OCI-LY1 (cell line): ENCODE data around the gene GLDC.

Experiments
- H2AFZ ChIP-seq: fragments of 200-600 bp; sonication (generic), shearing (Covaris generic); 2 replicates; pipeline ENCODE4 v1.6.0; 2014; ENCODE audit warnings: antibody characterized with exemption, mild to moderate bottlenecking, low read length
- H3F3A ChIP-seq: fragments of 200-600 bp; sonication (generic), shearing (Covaris generic); 2 replicates; pipeline ENCODE4 v1.6.0; 2014; ENCODE audit warnings: mild to moderate bottlenecking, antibody characterized with exemption, low read length, moderate library complexity; ENCODE audit not compliant: insufficient read depth
- H3K27ac ChIP-seq: fragments of 200-600 bp; sonication (generic); 2 replicates; pipeline ENCODE4 v1.5.1; 2014; ENCODE audit warnings: low read length, mixed run types, mild to moderate bottlenecking, low read depth; ENCODE audit not compliant: poor library complexity, severe bottlenecking
- H3K27me3 ChIP-seq: fragments of 200-600 bp; sonication (generic); 2 replicates; pipeline ENCODE4 v1.6.0; 2014; ENCODE audit warnings: antibody characterized with exemption, mild to moderate bottlenecking, low read length, moderate library complexity; ENCODE audit not compliant: insufficient read depth
- H3K36me3 ChIP-seq: fragments of 200-600 bp; sonication (generic); 2 replicates; pipeline ENCODE4 v1.6.1; 2014; ENCODE audit warnings: mild to moderate bottlenecking, antibody characterized with exemption, low read length, moderate library complexity, mixed read lengths; ENCODE audit not compliant: insufficient read depth
- H3K4me1 ChIP-seq: fragments of 200-600 bp; sonication (generic); 2 replicates; pipeline ENCODE4 v1.5.1; 2014; ENCODE audit warnings: mild to moderate bottlenecking, low read length, moderate library complexity; ENCODE audit not compliant: insufficient read depth, severe bottlenecking
- H3K4me2 ChIP-seq: fragments of 200-600 bp; sonication (generic), shearing (Covaris generic); 2 replicates; pipeline ENCODE4 v1.6.1; 2014; ENCODE audit warnings: low read length
- H3K4me3 ChIP-seq: fragments of 200-600 bp; sonication (generic); 2 replicates; pipeline ENCODE4 v1.5.1; 2014; ENCODE audit warnings: low read length, low read depth, mild to moderate bottlenecking, mixed read lengths; ENCODE audit not compliant: poor library complexity, severe bottlenecking
- H3K79me2 ChIP-seq: fragments of 200-600 bp; shearing (Covaris generic); 2 replicates; pipeline ENCODE4 v1.6.1; 2016; ENCODE audit warnings: mixed run types, low read length, mixed read lengths; ENCODE audit not compliant: insufficient read depth
- H3K9ac ChIP-seq: fragments of 200-600 bp; sonication (generic), shearing (Covaris generic); 2 replicates; pipeline ENCODE4 v1.6.1; 2014; ENCODE audit warnings: mild to moderate bottlenecking, low read length, mixed read lengths
- H3K9me2 ChIP-seq: fragments of 200-600 bp; sonication (generic), shearing (Covaris generic); 2 replicates; pipeline ENCODE4 v1.6.1; 2014; ENCODE audit warnings: low read depth, mild to moderate bottlenecking, low read length, mixed read lengths
- H3K9me3 ChIP-seq: fragments of 200-600 bp; shearing (Covaris generic); 2 replicates; pipeline ENCODE4 v1.6.1; 2014; ENCODE audit warnings: low read length, mixed read lengths
- H4K20me1 ChIP-seq: fragments of 200-600 bp; sonication (generic), shearing (Covaris generic); 2 replicates; pipeline ENCODE4 v1.6.0; 2016; ENCODE audit warnings: mild to moderate bottlenecking, low read length; ENCODE audit not compliant: insufficient read depth
- EZH2 ChIP-seq: fragments of 200-600 bp; sonication (generic), shearing (Covaris generic); IDR thresholded peaks from 2 replicates; pipeline ENCODE4 v1.8.0; 2017; ENCODE audit warnings: borderline replicate concordance, mixed run types, mild to moderate bottlenecking, antibody characterized with exemption, low read length, moderate library complexity, mixed read lengths
- TF ChIP-seq, protein P1 (sequence below): fragments of 200-600 bp; sonication (generic), shearing (Covaris generic); IDR thresholded peaks from 2 replicates; pipeline ENCODE4 v1.5.1; 2017; ENCODE audit warnings: mild to moderate bottlenecking, antibody characterized with exemption, low read length, moderate library complexity, mixed read lengths

Gene GLDC

DNA sequence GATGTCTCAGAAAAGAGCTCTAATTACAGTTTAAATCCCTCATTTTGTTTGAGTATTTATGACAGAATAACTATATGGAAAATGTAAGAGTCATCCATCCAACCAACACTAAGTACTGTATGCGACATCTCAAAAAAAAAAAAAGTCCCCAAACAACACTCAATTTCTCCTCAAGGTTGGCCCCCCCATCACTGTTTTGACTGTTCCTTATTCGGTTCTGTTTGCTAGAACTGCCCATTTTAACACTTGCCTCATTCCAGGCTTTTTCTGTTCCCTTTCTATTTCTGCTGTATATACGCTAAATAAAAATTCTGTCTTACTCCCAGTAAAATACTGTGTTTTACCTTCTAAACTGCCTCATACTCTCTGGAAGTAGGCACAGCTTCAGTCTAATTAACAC, 25.2 kb downstream of the GLDC start:
- Histone ChIP-seq H3K27ac (no peak overlapping the region), H3K27me3 (no peaks in the 10 kb centered on the region), H3K9me2 (no peaks in the 10 kb centered on the region), H3K79me2 (no peaks in the 10 kb centered on the region), H3K4me3 (no peak overlapping the region), H4K20me1 (no peaks in the 10 kb centered on the region), H3K9ac (no peak overlapping the region), H3K4me1 (no peaks in the 10 kb centered on the region), H3K4me2 (no peak overlapping the region), H2AFZ (no peak overlapping the region), H3F3A (no peaks in the 10 kb centered on the region), H3K36me3 (no peaks in the 10 kb centered on the region), H3K9me3 (no peaks in the 10 kb centered on the region)
- TF ChIP-seq, protein P1, sequence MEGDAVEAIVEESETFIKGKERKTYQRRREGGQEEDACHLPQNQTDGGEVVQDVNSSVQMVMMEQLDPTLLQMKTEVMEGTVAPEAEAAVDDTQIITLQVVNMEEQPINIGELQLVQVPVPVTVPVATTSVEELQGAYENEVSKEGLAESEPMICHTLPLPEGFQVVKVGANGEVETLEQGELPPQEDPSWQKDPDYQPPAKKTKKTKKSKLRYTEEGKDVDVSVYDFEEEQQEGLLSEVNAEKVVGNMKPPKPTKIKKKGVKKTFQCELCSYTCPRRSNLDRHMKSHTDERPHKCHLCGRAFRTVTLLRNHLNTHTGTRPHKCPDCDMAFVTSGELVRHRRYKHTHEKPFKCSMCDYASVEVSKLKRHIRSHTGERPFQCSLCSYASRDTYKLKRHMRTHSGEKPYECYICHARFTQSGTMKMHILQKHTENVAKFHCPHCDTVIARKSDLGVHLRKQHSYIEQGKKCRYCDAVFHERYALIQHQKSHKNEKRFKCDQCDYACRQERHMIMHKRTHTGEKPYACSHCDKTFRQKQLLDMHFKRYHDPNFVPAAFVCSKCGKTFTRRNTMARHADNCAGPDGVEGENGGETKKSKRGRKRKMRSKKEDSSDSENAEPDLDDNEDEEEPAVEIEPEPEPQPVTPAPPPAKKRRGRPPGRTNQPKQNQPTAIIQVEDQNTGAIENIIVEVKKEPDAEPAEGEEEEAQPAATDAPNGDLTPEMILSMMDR = no peak
- no peak for TF ChIP-seq EZH2

DNA sequence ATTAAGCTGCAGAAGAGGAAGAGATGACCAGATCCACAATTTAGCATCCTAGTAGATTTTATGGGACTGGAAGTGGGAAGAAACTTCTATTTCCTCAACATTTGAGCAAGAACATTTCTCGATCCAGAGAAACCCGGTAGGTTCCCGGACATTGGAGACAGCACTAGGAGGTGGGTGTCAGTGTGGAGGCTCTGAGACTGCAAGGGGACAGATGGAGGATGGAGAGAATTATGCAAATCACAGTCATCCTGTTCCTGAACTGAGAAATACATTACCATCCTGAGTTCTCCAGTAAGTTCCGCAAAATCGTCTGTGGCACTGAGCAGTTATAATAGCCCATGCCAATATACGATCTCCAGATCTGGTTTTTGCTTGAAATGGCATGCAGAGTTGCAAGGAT, 25.6 kb downstream of the GLDC start:
- Histone ChIP-seq H3K27ac (no peak overlapping the region), H3K36me3 (no peaks in the 10 kb centered on the region), H3K4me2 (no peak overlapping the region), H3K4me1 (no peaks in the 10 kb centered on the region), H3K9me2 (no peaks in the 10 kb centered on the region), H3K79me2 (no peaks in the 10 kb centered on the region), H3K9me3 (no peaks in the 10 kb centered on the region), H4K20me1 (no peaks in the 10 kb centered on the region), H3K27me3 (no peaks in the 10 kb centered on the region), H2AFZ (no peak overlapping the region), H3K4me3 (no peak overlapping the region), H3F3A (no peaks in the 10 kb centered on the region), H3K9ac (no peak overlapping the region)
- TF ChIP-seq, protein P1 = no peak
- no peak for TF ChIP-seq EZH2

DNA sequence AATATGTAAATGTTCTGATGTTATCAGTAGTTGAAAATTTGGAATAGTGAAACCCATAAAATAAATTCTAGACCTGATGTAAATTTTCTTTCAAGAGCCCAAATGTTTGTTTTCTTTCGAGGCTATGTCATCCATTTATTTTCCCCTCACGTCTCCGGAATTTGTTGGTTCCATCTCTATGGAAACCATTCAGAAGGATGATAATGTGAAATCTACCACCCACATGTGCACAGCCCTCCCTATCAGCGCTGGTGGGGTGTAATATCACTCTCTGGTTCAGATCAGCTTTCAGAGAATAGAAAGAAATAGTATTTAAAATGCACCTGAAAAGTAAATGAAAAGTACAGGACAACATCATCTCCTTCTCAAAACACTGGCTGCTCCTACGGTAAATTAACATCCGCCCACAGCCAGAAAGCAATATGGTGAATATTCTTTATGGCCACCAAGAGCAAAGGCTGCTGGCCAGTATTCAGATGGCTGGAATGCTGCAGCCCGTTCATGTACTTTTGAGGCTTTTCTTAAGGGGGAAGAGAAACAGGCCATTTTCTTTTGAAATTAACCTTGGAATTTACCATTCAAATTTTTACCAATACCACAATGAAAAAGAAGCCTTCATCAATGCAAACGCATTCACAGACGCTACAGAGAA, 28.5 kb downstream of the GLDC start:
- H3K36me3 ChIP-seq = no peaks in the 10 kb centered on the region
- no peak overlapping the region for H3K9ac ChIP-seq
- H3K4me1 ChIP-seq = no peaks in the 10 kb centered on the region
- H4K20me1 ChIP-seq = no peaks in the 10 kb centered on the region
- no peak overlapping the region for H3K4me3 ChIP-seq
- H3K9me3 ChIP-seq = no peaks in the 10 kb centered on the region
- H3K27ac ChIP-seq = no peak overlapping the region
- no peaks in the 10 kb centered on the region for H3F3A ChIP-seq
- no peaks in the 10 kb centered on the region for H3K27me3 ChIP-seq
- H3K79me2 ChIP-seq = no peaks in the 10 kb centered on the region
- TF ChIP-seq, protein P1 = no peak
- TF ChIP-seq EZH2 = no peak
- H3K4me2 ChIP-seq = no peak overlapping the region
- no peaks in the 10 kb centered on the region for H3K9me2 ChIP-seq
- H2AFZ ChIP-seq = no peak overlapping the region
